Erythroblast (primary cell): ENCODE data around the gene WAC.

Experiments
- GATA1 ChIP-seq: IDR thresholded peaks from 2 replicates; pipeline ENCODE4 v1.6.1; 2011; ENCODE audit warnings: low read depth, mild to moderate bottlenecking, control low read depth, low read length, moderate library complexity
- POLR2A ChIP-seq: IDR thresholded peaks from 2 replicates; pipeline ENCODE4 v1.6.1; 2011; ENCODE audit warnings: mild to moderate bottlenecking, low read length

DNA sequence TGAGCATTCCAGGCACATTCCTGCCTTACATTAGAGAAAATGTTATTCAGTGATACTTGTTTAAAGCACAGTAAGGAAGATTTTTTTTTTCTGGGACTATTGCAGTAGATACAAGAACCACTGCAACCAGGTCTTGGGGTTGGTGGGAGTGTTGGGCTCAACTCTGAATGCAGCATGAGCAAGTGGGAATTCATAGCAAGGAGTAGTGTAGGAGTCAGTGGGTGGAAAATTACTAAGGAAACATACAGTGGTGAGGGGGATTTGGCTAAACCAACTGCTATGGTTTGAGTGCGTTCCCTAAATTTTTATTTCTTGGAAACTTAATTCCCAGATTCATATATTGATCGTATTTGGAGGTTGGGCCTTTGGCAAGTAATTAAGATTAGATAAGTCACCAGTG, 22.4 kb downstream of the WAC start:
- TF ChIP-seq POLR2A (no peak), GATA1 (no peak)
